Measurements from ENCODE around the gene LAMC2.

Gene LAMC2

DNA sequence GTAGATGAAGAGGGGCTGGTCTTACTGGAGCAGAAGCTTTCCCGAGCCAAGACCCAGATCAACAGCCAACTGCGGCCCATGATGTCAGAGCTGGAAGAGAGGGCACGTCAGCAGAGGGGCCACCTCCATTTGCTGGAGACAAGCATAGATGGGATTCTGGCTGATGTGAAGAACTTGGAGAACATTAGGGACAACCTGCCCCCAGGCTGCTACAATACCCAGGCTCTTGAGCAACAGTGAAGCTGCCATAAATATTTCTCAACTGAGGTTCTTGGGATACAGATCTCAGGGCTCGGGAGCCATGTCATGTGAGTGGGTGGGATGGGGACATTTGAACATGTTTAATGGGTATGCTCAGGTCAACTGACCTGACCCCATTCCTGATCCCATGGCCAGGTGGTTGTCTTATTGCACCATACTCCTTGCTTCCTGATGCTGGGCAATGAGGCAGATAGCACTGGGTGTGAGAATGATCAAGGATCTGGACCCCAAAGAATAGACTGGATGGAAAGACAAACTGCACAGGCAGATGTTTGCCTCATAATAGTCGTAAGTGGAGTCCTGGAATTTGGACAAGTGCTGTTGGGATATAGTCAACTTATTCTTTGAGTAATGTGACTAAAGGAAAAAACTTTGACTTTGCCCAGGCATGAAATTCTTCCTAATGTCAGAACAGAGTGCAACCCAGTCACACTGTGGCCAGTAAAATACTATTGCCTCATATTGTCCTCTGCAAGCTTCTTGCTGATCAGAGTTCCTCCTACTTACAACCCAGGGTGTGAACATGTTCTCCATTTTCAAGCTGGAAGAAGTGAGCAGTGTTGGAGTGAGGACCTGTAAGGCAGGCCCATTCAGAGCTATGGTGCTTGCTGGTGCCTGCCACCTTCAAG is 57.3 kb downstream of the LAMC2 start:
- peak; percentile 50 for DNase-seq (ENCODE audit: low read depth)
- H3K4me3 ChIP-seq (ENCODE audit: low read depth, low read length) = no peak overlapping the region
- TF ChIP-seq, protein P1, sequence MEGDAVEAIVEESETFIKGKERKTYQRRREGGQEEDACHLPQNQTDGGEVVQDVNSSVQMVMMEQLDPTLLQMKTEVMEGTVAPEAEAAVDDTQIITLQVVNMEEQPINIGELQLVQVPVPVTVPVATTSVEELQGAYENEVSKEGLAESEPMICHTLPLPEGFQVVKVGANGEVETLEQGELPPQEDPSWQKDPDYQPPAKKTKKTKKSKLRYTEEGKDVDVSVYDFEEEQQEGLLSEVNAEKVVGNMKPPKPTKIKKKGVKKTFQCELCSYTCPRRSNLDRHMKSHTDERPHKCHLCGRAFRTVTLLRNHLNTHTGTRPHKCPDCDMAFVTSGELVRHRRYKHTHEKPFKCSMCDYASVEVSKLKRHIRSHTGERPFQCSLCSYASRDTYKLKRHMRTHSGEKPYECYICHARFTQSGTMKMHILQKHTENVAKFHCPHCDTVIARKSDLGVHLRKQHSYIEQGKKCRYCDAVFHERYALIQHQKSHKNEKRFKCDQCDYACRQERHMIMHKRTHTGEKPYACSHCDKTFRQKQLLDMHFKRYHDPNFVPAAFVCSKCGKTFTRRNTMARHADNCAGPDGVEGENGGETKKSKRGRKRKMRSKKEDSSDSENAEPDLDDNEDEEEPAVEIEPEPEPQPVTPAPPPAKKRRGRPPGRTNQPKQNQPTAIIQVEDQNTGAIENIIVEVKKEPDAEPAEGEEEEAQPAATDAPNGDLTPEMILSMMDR (conservative IDR thresholded peaks at IDR 0.05; ENCODE audit: low read depth, low read length) = no peak

GRCh38 chr1:183244466-183244865 is 58.4 kb downstream of the LAMC2 start:
- peak; percentile 96 for DNase-seq (ENCODE audit: low read depth)
- TF ChIP-seq, protein P1 (conservative IDR thresholded peaks at IDR 0.05; ENCODE audit: low read depth, low read length) = no peak
- no peak overlapping the region for H3K4me3 ChIP-seq (ENCODE audit: low read depth, low read length)

DNA sequence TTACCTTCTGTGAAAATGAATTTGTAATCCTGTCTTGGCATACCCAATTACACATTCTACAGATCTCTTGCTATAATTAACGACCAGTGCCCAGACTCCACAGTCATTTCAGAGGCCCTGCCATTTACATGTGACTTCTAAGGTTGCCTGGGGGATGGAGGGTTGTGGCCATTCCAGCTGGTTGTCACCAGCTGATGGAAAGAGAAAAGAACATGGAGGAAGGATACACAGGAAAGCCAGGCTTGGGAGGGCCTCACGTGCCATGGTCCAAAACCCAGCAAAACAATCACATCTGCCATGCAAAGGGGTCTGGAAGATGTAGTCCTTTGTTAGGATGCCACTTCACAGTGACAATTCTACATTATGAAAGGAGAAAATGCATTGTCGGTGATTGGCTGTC is 59.3 kb downstream of the LAMC2 start:
- TF ChIP-seq, protein P1 (conservative IDR thresholded peaks at IDR 0.05; ENCODE audit: low read depth, low read length) = no peak
- DNase-seq (ENCODE audit: low read depth) = no peak
- no peak overlapping the region for H3K4me3 ChIP-seq (ENCODE audit: low read depth, low read length)

- H3K4me3 ChIP-seq (ENCODE audit: low read depth, low read length) = no peak overlapping the region
- TF ChIP-seq, protein P1 (conservative IDR thresholded peaks at IDR 0.05; ENCODE audit: low read depth, low read length) = no peak
- no peak for DNase-seq (ENCODE audit: low read depth)
Observed at GRCh38 chr1:183246436-183246835, 60.4 kb downstream of the LAMC2 start.

- DNase-seq (ENCODE audit: low read depth) = no peak
- TF ChIP-seq, protein P1 (conservative IDR thresholded peaks at IDR 0.05; ENCODE audit: low read depth, low read length) = no peak
- no peak overlapping the region for H3K4me3 ChIP-seq (ENCODE audit: low read depth, low read length)
Observed at GRCh38 chr1:183247066-183247465, 61.0 kb downstream of the LAMC2 start.

DNA sequence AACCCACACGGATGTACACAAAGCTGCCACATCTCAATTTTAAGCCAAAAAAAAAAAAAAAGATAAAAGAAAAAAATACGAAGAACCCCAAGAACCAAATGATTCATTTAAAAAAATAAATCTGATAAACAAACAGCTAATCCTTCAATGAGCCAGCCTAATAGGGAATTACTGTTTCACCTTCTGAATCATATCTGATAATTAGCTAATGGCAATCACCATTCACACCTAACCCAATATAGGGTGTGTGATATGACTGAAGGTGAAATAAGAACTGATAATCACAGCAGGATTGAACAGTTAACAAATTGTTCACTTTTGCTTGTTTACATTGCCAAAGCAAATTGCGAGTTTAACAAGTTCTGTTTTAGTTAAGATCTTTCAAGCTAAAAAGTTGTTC is 61.4 kb downstream of the LAMC2 start:
- DNase-seq (ENCODE audit: low read depth) = no peak
- TF ChIP-seq, protein P1 (conservative IDR thresholded peaks at IDR 0.05; ENCODE audit: low read depth, low read length) = no peak
- no peak overlapping the region for H3K4me3 ChIP-seq (ENCODE audit: low read depth, low read length)

GRCh38 chr1:183247931-183248330 is 61.9 kb downstream of the LAMC2 start:
- no peak overlapping the region for H3K4me3 ChIP-seq (ENCODE audit: low read depth, low read length)
- TF ChIP-seq, protein P1 (conservative IDR thresholded peaks at IDR 0.05; ENCODE audit: low read depth, low read length) = no peak
- DNase-seq (ENCODE audit: low read depth) = no peak

Measured in choroid plexus epithelial cell (primary cell).